Caco-2 (cell line): ENCODE data around the gene WDFY2. TPM values are rescaled to one million over a fixed set of nuclear protein-coding genes. Genes with fewer than 3 reads are reported as not detected.

Experiments used
- BruUV-seq: library from RNA; stranded (reverse); fragments of 400-500 nt; replicated peaks from 2 replicates; lab custom pipeline; 2021; lab: Mats Ljungman, UMichigan
- CTCF ChIA-PET: fragments of 300-600 bp; sonication (Branson Sonifier 250); formaldehyde crosslinking; loops from one replicate; lab custom pipeline; 2022; ENCODE audit warnings: antibody characterized with exemption; lab: Charles Lee
- POLR2A ChIA-PET: fragments of 300-600 bp; sonication (Branson Sonifier 250); formaldehyde crosslinking; loops from one replicate; lab custom pipeline; 2022; ENCODE audit warnings: antibody characterized with exemption; lab: Charles Lee
- DNase-seq, 2 experiments: peaks; one replicate each; pipeline versions ENCODE4 v3.0.0 to v3.0.0-alpha.2; 2020 to 2022
- H3K27me3 ChIP-seq: replicated peaks from 2 replicates; pipeline ENCODE4 v1.6.0; 2011; ENCODE audit warnings: low read length; ENCODE audit not compliant: control insufficient read depth, insufficient read depth
- H3K36me3 ChIP-seq: 2 replicates; pipeline ENCODE4 v1.5.1; 2011; ENCODE audit warnings: low read length; ENCODE audit not compliant: control insufficient read depth, insufficient read depth
- H3K4me1 ChIP-seq: fragments of 250-450 bp; sonication (Bioruptor Pico); 2 replicates; pipeline ENCODE4 v1.5.1; 2020; ENCODE audit warnings: mild to moderate bottlenecking
- H3K4me3 ChIP-seq: 2 replicates; pipeline ENCODE4 v1.5.1; 2011; ENCODE audit warnings: low read depth, mild to moderate bottlenecking, control low read depth, low read length
- H3K9me3 ChIP-seq: fragments of 250-450 bp; sonication (Bioruptor Pico); 2 replicates; pipeline ENCODE4 v1.5.1; 2020; ENCODE audit warnings: mild to moderate bottlenecking, moderate library complexity
- H3K27ac Mint-ChIP-seq: one replicate; pipeline ENCODE4 v1.8.0; 2022; ENCODE audit warnings: mixed read lengths; ENCODE audit not compliant: unreplicated experiment
- H3K27me3 Mint-ChIP-seq: one replicate; pipeline ENCODE4 v1.8.0; 2022; ENCODE audit warnings: mixed read lengths; ENCODE audit not compliant: insufficient read depth, unreplicated experiment
- H3K36me3 Mint-ChIP-seq: one replicate; pipeline ENCODE4 v1.8.0; 2022; ENCODE audit warnings: mild to moderate bottlenecking, mixed read lengths; ENCODE audit not compliant: insufficient read depth, unreplicated experiment
- H3K4me1 Mint-ChIP-seq: one replicate; pipeline ENCODE4 v1.8.0; 2022; ENCODE audit warnings: low read depth, mixed read lengths; ENCODE audit not compliant: unreplicated experiment
- H3K4me3 Mint-ChIP-seq: one replicate; pipeline ENCODE4 v1.8.0; 2022; ENCODE audit warnings: mild to moderate bottlenecking, moderate library complexity, mixed read lengths; ENCODE audit not compliant: unreplicated experiment
- H3K9me3 Mint-ChIP-seq: one replicate; pipeline ENCODE4 v1.8.0; 2022; ENCODE audit warnings: mixed read lengths; ENCODE audit not compliant: unreplicated experiment
- intact Hi-C: fragments of 100-400 bp; cut with micrococcal nuclease; formaldehyde crosslinking; loops from one replicate; pipeline ENCODE4 v1.10.0; 2022; ENCODE audit not compliant: unreplicated experiment
- total RNA-seq: library from RNA; stranded (reverse); gene quantifications from 2 replicates; pipeline ENCODE4 v1.2.3, GENCODE V29; 2022
- TF ChIP-seq, protein P1 (sequence below), 2 experiments: fragments of 200-600 bp in 1 of 2; IDR thresholded peaks; 1 replicate in 1 of 2; 2 replicates in 1 of 2; pipeline versions ENCODE4 v1.5.1 to v1.8.0; 2011 to 2022; ENCODE audit warnings: antibody characterized with exemption in 1 of 2, control low read depth in 1 of 2, inconsistent platforms in 1 of 2, low read depth in 1 of 2, low read length in 1 of 2, mild to moderate bottlenecking in 1 of 2, moderate library complexity in 1 of 2; ENCODE audit not compliant: insufficient read depth in 1 of 2, severe bottlenecking in 1 of 2, unreplicated experiment in 1 of 2

Gene WDFY2
- total RNA-seq, 1 experiment from 2014 or later, result 9.2 TPM

DNA sequence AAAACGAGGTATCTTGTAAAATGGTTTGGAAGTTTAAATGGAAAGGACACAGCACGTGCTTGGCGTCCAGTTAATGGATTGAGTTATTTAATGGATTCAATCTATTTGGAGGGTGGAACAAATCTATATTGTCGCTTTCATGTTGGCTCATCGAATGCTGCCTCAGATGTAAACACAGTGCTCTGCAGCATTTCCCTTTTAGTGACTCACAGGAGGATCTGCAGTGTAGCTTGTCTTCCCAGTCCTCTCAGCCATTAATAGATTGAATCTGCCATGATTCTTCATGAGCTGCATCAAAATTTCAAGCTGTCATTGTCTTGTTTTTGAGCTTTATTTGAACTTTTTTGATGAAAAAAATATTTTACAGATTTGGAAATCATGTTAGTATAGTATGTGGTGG, 175.0 kb downstream of the WDFY2 start:
- no TSS peak for BruUV-seq

DNA sequence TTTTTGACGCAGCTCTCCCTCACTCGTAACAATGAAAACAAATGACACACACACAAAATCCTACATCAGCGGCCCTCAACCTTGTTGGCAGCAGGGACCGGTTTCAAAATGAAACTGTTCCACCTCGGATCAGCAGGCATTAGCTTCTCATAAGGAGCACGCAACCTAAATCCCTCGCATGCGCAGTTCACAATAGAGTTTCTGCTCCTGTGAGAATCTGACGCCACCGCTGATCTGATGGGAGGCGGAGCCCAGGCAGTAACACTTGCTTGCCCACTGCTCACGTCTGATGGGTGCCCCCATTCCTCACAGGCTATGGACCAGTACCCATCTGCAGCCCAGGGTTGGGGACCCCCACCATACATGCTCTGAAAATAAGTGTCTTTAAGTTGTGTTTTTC, 176.3 kb downstream of the WDFY2 start:
- no TSS peak for BruUV-seq
- H3K4me1 ChIP-seq, result peaks cover 5% of the 10 kb centered on the region
- H3K27me3 Mint-ChIP-seq, result no peaks in the 10 kb centered on the region
- no peak overlapping the region for H3K4me3 Mint-ChIP-seq
- no peaks in the 10 kb centered on the region for H3K9me3 Mint-ChIP-seq
- H3K9me3 ChIP-seq, result no peaks in the 10 kb centered on the region
- H3K4me1 Mint-ChIP-seq, result peaks cover 7% of the 10 kb centered on the region
- peaks cover 6% of the 10 kb centered on the region for H3K36me3 Mint-ChIP-seq
- no peak overlapping the region for H3K27ac Mint-ChIP-seq
- POLR2A ChIA-PET, result no interaction called here
- no peak for DNase-seq
- TF ChIP-seq, protein P1, sequence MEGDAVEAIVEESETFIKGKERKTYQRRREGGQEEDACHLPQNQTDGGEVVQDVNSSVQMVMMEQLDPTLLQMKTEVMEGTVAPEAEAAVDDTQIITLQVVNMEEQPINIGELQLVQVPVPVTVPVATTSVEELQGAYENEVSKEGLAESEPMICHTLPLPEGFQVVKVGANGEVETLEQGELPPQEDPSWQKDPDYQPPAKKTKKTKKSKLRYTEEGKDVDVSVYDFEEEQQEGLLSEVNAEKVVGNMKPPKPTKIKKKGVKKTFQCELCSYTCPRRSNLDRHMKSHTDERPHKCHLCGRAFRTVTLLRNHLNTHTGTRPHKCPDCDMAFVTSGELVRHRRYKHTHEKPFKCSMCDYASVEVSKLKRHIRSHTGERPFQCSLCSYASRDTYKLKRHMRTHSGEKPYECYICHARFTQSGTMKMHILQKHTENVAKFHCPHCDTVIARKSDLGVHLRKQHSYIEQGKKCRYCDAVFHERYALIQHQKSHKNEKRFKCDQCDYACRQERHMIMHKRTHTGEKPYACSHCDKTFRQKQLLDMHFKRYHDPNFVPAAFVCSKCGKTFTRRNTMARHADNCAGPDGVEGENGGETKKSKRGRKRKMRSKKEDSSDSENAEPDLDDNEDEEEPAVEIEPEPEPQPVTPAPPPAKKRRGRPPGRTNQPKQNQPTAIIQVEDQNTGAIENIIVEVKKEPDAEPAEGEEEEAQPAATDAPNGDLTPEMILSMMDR (IDR thresholded peaks at IDR 0.05; ENCODE audit: insufficient read depth in 1 of 2, low read depth in 1 of 2, low read length in 1 of 2, severe bottlenecking in 1 of 2, unreplicated experiment in 1 of 2), result no peak
- intact Hi-C loops, result no loop called here
- no peaks in the 10 kb centered on the region for H3K36me3 ChIP-seq
- no peaks in the 10 kb centered on the region for H3K27me3 ChIP-seq
- no peak overlapping the region for H3K4me3 ChIP-seq
- CTCF ChIA-PET, result no interaction called here

More for the DNA sequence above, 175.0 kb downstream of the WDFY2 start:
- Mint-ChIP-seq H3K36me3 (peaks cover 6% of the 10 kb centered on the region), H3K9me3 (no peaks in the 10 kb centered on the region), H3K27ac (no peak overlapping the region), H3K4me3 (no peak overlapping the region), H3K4me1 (peaks cover 4% of the 10 kb centered on the region), H3K27me3 (no peaks in the 10 kb centered on the region)
- ChIA-PET POLR2A (no interaction called here), CTCF (interaction anchor here (0.7 kb wide), 1 partner anchor 39 kb away, joined by 3 read pairs; no protein-coding TSS in a partner anchor)
- H3K36me3 ChIP-seq, result no peaks in the 10 kb centered on the region
- H3K9me3 ChIP-seq, result no peaks in the 10 kb centered on the region
- no peak overlapping the region for H3K4me3 ChIP-seq
- H3K4me1 ChIP-seq, result peaks cover 3% of the 10 kb centered on the region
- no peak for DNase-seq
- intact Hi-C loops, result no loop called here
- TF ChIP-seq, protein P1 (IDR thresholded peaks at IDR 0.05; ENCODE audit: insufficient read depth in 1 of 2, low read depth in 1 of 2, low read length in 1 of 2, severe bottlenecking in 1 of 2, unreplicated experiment in 1 of 2), result no peak
- no peaks in the 10 kb centered on the region for H3K27me3 ChIP-seq

DNA sequence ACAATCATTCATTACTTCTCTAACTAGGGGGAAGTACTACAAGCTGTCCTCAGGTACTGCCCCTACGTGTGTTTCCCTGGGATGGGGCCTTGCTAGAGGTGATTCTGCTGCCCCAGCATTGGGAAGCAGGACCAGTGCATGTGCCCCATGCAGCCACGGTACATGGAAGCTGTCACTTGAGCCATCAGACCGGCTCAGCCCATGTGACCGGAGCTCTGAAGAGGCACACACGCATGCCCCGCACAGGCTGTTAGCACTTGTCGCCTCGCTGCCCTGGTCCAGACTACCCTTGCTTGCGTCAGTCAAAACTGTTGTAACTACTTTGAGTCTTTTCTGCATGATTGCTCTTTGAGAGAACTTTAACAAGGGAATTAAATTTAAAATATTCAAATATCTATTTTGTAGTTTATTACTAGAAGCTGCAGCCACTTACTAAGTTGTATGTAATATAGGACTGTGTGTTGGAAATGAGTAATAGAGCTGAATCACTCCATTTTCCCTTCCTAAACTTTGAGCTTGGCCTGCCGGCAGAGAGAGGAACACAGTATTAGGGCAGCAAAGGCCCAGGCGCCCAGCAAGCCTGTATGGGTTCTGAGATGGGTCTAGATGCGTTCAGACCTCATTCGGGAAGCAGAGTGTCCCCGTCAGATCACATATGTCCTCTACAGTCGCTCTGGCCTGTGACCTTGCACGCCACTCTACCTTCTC, 177.5 kb downstream of the WDFY2 start:
- Histone ChIP-seq H3K36me3 (no peaks in the 10 kb centered on the region), H3K27me3 (no peaks in the 10 kb centered on the region), H3K4me3 (no peak overlapping the region), H3K4me1 (peaks cover 5% of the 10 kb centered on the region), H3K9me3 (no peaks in the 10 kb centered on the region)
- H3K9me3 Mint-ChIP-seq, result no peaks in the 10 kb centered on the region
- intact Hi-C loops, result no loop called here
- ChIA-PET POLR2A (no interaction called here), CTCF (no interaction called here)
- no peaks in the 10 kb centered on the region for H3K27me3 Mint-ChIP-seq
- no peak for DNase-seq
- H3K4me1 Mint-ChIP-seq, result peaks cover 7% of the 10 kb centered on the region
- TF ChIP-seq, protein P1 (IDR thresholded peaks at IDR 0.05; ENCODE audit: insufficient read depth in 1 of 2, low read depth in 1 of 2, low read length in 1 of 2, severe bottlenecking in 1 of 2, unreplicated experiment in 1 of 2), result no peak
- no TSS peak for BruUV-seq
- no peak overlapping the region for H3K27ac Mint-ChIP-seq
- H3K36me3 Mint-ChIP-seq, result peaks cover 6% of the 10 kb centered on the region
- H3K4me3 Mint-ChIP-seq, result no peak overlapping the region
